AG04450 (cell line): ENCODE results near the gene TMCC1. TPM values are rescaled to one million over a fixed set of nuclear protein-coding genes. Genes with fewer than 3 reads are reported as not detected.
"Not testable (repeated sequence)": the region's sequence is repeated elsewhere in the genome, so short reads cannot be mapped to it uniquely, and the experiment has no call there.

ENCODE experiments used
- CTCF ChIA-PET: fragments of 300-600, 350-600 bp; formaldehyde crosslinking; extraction: SDS; loops from one replicate; lab custom pipeline; 2022; ENCODE audit warnings: antibody characterized with exemption, inconsistent platforms; lab: Charles Lee
- POLR2A ChIA-PET: fragments of 350-600 bp; formaldehyde crosslinking; extraction: SDS; loops from one replicate; lab custom pipeline; 2021; ENCODE audit warnings: antibody characterized with exemption, inconsistent platforms; lab: Yijun Ruan, JAX
- DNase-seq: peaks from one replicate; pipeline ENCODE4 v3.0.0-alpha.2; 2011; ENCODE audit warnings: low read depth, low spot score
- H3K27ac ChIP-seq: one replicate; pipeline ENCODE4 v1.5.1; 2012; ENCODE audit warnings: low read depth, low read length, control low read depth
- H3K27me3 ChIP-seq: one replicate; pipeline ENCODE4 v1.6.0; 2012; ENCODE audit warnings: low read length; ENCODE audit not compliant: control insufficient read depth, insufficient read depth
- H3K4me3 ChIP-seq: 2 replicates; pipeline ENCODE4 v1.5.1; 2011; ENCODE audit warnings: mild to moderate bottlenecking, low read depth, low read length, control low read depth
- H3K9me3 ChIP-seq: 2 replicates; pipeline ENCODE4 v1.5.1; 2012; ENCODE audit warnings: low read length; ENCODE audit not compliant: control insufficient read depth, insufficient read depth
- polyA plus RNA-seq: library from polyadenylated mRNA; depleted of rRNA; stranded (reverse); fragments of >200 nt; gene quantifications from 2 replicates; pipeline ENCODE4 v1.2.3, GENCODE V29; 2011
- TF ChIP-seq, protein P1 (sequence below): IDR thresholded peaks from 2 replicates; pipeline ENCODE4 v1.5.1; 2011; ENCODE audit warnings: low read depth, low read length, control low read depth, inconsistent platforms

Gene TMCC1
- polyA plus RNA-seq, 1 experiment, result 14.1 TPM

DNA sequence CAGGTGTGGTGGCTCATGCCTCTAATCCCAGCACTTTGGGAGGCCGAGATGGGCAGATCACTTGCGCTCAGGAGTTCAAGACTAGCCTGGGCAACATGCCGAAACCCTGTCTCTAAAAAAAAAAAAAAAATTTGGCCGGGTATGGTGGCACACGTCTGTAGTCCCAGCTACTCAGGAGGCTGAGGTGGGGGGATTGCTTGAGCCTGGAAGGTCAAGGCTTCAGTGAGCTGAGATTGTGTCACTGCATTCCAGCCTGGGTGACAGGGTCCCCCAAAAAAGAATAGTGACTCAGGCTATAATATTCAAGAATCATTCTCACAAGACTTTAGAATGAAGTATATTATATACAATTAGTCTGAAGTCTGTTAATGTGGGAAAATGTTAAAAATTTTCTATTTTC, 216.5 kb downstream of the TMCC1 start:
- Histone ChIP-seq H3K9me3 (no peaks in the 10 kb centered on the region), H3K27ac (no peak overlapping the region), H3K27me3 (no peaks in the 10 kb centered on the region), H3K4me3 (no peak overlapping the region)
- DNase-seq, result no peak
- ChIA-PET POLR2A (no interaction called here), CTCF (no interaction called here)
- TF ChIP-seq, protein P1, sequence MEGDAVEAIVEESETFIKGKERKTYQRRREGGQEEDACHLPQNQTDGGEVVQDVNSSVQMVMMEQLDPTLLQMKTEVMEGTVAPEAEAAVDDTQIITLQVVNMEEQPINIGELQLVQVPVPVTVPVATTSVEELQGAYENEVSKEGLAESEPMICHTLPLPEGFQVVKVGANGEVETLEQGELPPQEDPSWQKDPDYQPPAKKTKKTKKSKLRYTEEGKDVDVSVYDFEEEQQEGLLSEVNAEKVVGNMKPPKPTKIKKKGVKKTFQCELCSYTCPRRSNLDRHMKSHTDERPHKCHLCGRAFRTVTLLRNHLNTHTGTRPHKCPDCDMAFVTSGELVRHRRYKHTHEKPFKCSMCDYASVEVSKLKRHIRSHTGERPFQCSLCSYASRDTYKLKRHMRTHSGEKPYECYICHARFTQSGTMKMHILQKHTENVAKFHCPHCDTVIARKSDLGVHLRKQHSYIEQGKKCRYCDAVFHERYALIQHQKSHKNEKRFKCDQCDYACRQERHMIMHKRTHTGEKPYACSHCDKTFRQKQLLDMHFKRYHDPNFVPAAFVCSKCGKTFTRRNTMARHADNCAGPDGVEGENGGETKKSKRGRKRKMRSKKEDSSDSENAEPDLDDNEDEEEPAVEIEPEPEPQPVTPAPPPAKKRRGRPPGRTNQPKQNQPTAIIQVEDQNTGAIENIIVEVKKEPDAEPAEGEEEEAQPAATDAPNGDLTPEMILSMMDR, result no peak

DNA sequence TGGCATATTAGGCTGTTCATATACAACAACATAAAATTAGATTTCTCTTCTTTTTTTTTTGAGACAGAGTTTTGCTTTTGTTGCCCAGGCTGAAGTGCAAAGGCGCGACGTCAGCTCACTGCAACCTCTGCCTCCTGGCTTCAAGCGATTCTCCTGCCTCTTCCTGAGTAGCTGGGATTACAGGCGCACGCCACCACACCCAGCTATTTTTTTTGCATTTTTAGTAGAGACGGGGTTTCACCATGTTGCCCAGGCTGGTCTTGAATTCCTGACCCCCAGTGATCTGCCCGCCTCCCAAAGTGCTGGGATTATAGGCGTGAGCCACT, 218.8 kb downstream of the TMCC1 start:
- POLR2A ChIA-PET, H3K27ac ChIP-seq, DNase-seq, H3K27me3 ChIP-seq, H3K9me3 ChIP-seq, H3K4me3 ChIP-seq: not testable (repeated sequence)
- CTCF ChIA-PET, result interaction anchor here (0.6 kb wide), 1 partner anchor 37 kb away, joined by 4 read pairs; no protein-coding TSS in a partner anchor

DNA sequence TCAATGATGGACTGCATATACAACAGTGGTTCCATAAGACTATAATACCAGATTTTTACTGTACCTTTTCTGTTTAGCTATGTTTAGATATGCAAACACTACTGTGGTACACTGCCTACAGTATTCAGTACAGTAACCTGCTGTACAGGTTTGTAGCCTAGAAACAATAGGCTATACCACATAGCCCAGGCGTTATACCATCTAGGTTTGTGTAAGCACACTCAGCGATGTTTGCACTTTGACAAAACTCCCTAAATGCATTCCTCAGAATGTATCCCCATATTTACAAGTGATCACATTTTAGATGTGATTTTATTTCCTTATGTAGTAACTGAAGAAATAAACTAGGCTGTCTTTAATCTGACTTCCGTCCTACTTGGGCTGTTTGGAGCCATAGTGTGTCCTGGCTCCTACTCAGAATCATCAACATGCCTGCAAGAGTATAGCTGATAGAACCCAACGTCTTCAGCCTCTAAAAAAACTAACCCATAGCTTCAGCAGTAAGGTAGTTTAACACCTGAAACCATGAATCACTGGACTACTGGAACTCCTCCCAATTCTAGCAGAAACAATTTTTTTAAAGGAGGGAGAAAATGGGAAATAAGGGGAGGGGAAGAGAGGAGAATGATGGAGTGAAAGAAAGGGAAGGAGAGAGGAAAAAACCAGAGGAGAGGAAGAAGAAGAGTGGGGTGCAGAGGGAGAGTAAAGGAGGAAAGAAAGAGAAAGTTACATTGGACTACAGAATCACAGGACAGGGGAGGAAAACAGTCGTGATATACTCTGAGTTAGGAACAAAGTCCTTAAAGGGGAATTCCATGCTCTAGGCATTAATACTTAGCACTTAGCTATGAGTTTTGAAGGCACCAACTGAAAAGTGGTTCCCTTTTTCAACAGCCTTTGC, 219.4 kb downstream of the TMCC1 start:
- TF ChIP-seq, protein P1, result no peak
- DNase-seq, result no peak
- Histone ChIP-seq H3K27ac (no peak overlapping the region), H3K9me3 (no peaks in the 10 kb centered on the region), H3K27me3 (no peaks in the 10 kb centered on the region), H3K4me3 (no peak overlapping the region)
- ChIA-PET POLR2A (no interaction called here), CTCF (interaction anchor here (0.6 to 1.2 kb wide), 3 partner anchors 22 to 38 kb away, joined by 3 to 4 read pairs (median 3); no protein-coding TSS in a partner anchor)

DNA sequence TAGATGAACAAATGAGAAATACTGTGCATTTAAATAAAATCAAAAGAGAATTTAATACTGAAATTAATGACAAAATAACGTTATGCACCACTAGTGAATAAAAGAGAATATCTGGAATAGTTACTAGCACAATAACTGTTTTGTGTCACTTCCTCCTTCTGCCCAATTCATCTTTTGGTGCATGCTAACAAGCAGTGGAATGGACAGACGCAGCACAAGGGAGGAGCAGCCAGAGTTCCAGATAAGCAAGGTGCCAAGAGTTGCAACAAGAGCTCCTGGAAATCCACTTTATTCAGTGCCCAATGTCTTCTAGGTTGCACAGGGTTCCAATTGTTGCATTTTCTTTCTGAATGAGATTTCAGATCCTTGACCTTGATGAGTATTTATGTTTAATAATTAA, 220.5 kb downstream of the TMCC1 start:
- no peak overlapping the region for H3K4me3 ChIP-seq
- no peak for DNase-seq
- CTCF ChIA-PET, result interaction anchor here (0.8 to 1.7 kb wide), 4 partner anchors 10 to 183 kb away, joined by 3 to 5 read pairs (median 4); no protein-coding TSS in a partner anchor

DNA sequence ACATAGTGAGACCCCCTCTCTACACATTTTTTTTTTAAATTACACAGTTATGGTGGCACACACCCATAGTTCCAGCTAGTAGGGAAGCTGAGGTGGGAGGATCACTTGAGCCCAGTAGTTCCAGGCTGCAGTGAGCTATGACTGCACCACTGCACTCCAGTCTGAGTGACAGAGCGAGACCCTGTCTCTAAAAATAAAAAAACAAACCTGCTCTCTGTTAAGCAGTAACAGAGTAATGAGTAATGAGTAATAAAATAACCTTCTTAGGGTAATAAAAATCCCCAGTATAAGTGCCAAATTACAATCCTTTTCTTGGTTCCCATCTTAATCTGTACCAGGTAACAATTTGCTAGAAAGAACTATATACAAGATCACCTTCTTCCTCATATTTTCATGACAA, 221.1 kb downstream of the TMCC1 start:
- no peaks in the 10 kb centered on the region for H3K27me3 ChIP-seq
- ChIA-PET CTCF (interaction anchor here (1.5 to 1.7 kb wide), 2 partner anchors 9 to 182 kb away, joined by 4 to 5 read pairs; no protein-coding TSS in a partner anchor), POLR2A (no interaction called here)
- no peaks in the 10 kb centered on the region for H3K9me3 ChIP-seq
- no peak overlapping the region for H3K27ac ChIP-seq
- TF ChIP-seq, protein P1, result no peak
- no peak overlapping the region for H3K4me3 ChIP-seq
- no peak for DNase-seq

More for the DNA sequence above, 220.5 kb downstream of the TMCC1 start:
- Histone ChIP-seq H3K27ac (no peak overlapping the region), H3K9me3 (no peaks in the 10 kb centered on the region), H3K27me3 (no peaks in the 10 kb centered on the region)
- POLR2A ChIA-PET, result no interaction called here
- TF ChIP-seq, protein P1, result no peak
